ENCODE results near the gene TMEM263.

Gene TMEM263

DNA sequence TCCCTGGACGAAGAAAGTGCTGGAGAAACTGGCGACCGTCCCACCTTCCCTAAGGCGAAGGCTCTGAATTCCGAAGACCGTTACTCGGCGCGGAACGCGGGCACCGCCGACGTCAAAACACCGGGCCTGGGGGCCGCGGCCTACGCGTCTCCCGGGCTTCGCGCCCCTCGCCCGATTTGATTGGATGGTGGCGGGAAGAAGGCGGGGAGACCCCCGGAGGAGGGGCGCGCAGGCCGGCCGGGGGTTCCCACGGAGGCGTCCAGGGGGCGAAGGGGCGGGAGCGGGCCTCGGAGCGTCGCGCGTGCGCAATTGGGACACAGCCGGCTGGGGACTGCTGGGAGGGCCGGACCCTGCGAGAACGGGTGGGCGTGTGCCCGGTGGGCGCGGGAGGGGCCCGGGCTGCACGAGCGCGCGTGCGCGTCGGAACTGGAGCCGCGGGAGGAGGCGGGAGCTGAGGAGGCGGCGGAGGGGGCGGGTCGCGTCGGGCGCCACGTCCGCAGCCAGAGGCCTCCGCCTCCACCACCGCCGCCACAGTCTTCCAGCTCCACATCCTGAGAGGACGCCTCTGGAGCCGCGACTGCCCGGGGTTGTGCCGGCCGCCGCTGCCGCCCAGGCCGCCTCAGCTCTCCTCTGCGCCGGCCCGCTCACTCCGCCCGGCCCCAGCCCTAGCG lies at the start of gene TMEM263:
Gene TMEM263, plus strand, starts transcription at position 531 of the 671 bp plus-strand sequence. CDS start 11,210 bp downstream, outside the sequence.
- peak within 1 kb of the TSS; percentile 97 to 99 for H3K27ac ChIP-seq
- TF ChIP-seq, protein P1, sequence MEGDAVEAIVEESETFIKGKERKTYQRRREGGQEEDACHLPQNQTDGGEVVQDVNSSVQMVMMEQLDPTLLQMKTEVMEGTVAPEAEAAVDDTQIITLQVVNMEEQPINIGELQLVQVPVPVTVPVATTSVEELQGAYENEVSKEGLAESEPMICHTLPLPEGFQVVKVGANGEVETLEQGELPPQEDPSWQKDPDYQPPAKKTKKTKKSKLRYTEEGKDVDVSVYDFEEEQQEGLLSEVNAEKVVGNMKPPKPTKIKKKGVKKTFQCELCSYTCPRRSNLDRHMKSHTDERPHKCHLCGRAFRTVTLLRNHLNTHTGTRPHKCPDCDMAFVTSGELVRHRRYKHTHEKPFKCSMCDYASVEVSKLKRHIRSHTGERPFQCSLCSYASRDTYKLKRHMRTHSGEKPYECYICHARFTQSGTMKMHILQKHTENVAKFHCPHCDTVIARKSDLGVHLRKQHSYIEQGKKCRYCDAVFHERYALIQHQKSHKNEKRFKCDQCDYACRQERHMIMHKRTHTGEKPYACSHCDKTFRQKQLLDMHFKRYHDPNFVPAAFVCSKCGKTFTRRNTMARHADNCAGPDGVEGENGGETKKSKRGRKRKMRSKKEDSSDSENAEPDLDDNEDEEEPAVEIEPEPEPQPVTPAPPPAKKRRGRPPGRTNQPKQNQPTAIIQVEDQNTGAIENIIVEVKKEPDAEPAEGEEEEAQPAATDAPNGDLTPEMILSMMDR (IDR thresholded peaks at IDR 0.05): no peak
- H3K4me3 ChIP-seq: peak within 1 kb of the TSS; percentile 96
- DNase-seq (ENCODE audit: low spot score): peak; percentile 97

DNA sequence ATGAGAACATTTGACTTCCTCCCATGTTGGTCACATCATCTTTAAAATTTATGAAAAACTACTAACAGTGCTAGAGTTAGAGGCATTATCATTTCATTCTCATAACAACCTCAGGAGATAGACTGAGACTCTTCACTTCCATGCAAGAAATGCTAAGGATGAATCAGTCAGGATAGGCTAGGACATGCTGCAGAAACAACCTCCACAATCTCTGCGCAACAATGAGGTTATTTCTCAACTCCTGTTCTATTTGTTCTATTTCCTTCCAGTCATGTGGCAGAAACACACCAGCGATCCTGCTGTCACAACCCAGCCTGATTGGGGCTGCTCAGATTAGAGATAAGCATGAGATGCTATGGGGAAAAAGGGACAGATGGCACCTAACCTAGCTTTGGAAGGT lies 49.0 kb upstream of the TMEM263 start:
- DNase-seq (ENCODE audit: low spot score): no peak
- TF ChIP-seq, protein P1 (IDR thresholded peaks at IDR 0.05): no peak
- no peak overlapping the region for H3K4me3 ChIP-seq
- H3K27ac ChIP-seq: no peak overlapping the region

- TF ChIP-seq, protein P1 (IDR thresholded peaks at IDR 0.05): no peak
- no peak overlapping the region for H3K4me3 ChIP-seq
- no peak for DNase-seq (ENCODE audit: low spot score)
These were observed 48.3 kb upstream of the TMEM263 start for GRCh38 chr12:106907411-106907810.

DNA sequence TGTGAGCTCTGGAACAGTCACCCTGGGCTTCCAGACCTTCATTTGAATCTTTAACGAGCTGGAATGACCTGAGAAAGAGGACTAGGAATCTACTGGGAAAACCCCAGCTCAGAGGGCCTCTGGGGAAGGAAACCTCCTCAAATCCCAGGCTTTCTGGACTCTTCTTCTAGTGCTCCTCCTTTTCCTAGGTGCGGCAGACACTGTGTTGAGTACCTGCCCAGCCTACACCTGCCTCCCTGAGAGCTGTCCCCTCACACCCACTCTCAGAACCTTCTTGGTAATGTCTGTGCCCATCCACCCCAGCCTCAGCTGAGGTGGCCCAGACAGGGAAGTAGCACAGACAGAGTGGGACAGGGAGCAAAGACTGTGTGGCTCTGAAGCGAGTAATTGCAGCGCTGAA lies 47.9 kb upstream of the TMEM263 start:
- no peak overlapping the region for H3K4me3 ChIP-seq
- DNase-seq (ENCODE audit: low spot score): no peak
- TF ChIP-seq, protein P1 (IDR thresholded peaks at IDR 0.05): no peak
- no peak overlapping the region for H3K27ac ChIP-seq

More at GRCh38 chr12:106907411-106907810, 48.3 kb upstream of the TMEM263 start:
- no peak overlapping the region for H3K27ac ChIP-seq

GRCh38 chr12:106908561-106908960 lies 47.1 kb upstream of the TMEM263 start:
- TF ChIP-seq, protein P1 (IDR thresholded peaks at IDR 0.05): no peak
- DNase-seq (ENCODE audit: low spot score): no peak
- Histone ChIP-seq H3K4me3 (no peak overlapping the region), H3K27ac (no peak overlapping the region)

GRCh38 chr12:106910202-106910601 lies 45.5 kb upstream of the TMEM263 start:
- TF ChIP-seq, protein P1 (IDR thresholded peaks at IDR 0.05): no peak
- Histone ChIP-seq H3K27ac (no peak overlapping the region), H3K4me3 (no peak overlapping the region)
- no peak for DNase-seq (ENCODE audit: low spot score)

DNA sequence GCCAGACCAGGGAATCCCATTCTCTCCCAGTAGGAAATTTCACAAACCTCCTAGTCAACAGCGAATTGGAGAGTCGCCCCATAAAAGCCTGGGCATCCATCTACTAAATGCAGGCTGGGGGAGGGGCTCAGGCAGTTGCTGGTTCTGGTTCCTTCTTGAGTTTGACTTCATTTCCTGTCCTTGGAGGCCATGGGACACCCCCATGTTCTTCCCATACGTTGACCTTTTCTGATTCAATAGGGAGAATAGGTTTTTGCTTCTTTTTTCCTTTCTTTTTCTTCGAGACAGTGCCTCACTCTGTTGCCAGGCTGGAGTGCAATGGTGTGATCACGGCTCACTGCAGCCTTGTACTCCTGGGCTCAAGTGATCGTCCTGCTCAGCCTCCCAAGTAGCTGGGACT lies 44.1 kb upstream of the TMEM263 start:
- TF ChIP-seq, protein P1 (IDR thresholded peaks at IDR 0.05): no peak
- DNase-seq (ENCODE audit: low spot score): no peak

More for the DNA sequence above, 44.1 kb upstream of the TMEM263 start:
- H3K27ac ChIP-seq: no peak overlapping the region
- H3K4me3 ChIP-seq: no peak overlapping the region

All from coronary artery (tissue), 2 donors.